Astrocyte (in vitro differentiated cells and primary cell): ENCODE measurements around the gene FAM180B.

Source experiments
- EZH2 ChIP-seq: IDR thresholded peaks from 2 replicates; pipeline ENCODE4 v1.6.1; 2012; ENCODE audit warnings: mild to moderate bottlenecking, low read length, inconsistent platforms; ENCODE audit not compliant: insufficient read depth
- TF ChIP-seq, protein P1 (sequence below): IDR thresholded peaks from 2 replicates; pipeline ENCODE4 v1.5.1; 2011; ENCODE audit warnings: low read depth, mild to moderate bottlenecking, inconsistent platforms, low read length, moderate library complexity; ENCODE audit not compliant: insufficient read depth

DNA sequence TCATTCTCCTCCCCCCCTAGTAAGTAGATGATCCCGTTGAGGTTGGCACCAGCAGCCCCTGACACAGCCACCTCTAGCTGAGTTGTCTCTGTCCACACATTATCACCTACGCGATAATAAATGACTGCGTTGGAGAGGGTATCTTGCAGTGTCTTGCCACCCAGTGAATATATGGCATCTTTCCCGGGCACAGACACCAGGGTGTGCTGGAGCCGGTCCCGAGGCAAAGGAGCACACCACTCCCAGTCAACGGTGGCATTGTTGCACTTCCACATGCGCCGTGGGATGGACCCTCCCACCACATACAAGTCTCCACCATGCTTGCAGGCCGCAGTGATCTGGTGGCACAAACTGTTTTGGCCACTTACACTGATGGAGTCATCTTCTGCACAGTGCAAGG, 13.2 kb upstream of the FAM180B start:
- TF ChIP-seq, protein P1, sequence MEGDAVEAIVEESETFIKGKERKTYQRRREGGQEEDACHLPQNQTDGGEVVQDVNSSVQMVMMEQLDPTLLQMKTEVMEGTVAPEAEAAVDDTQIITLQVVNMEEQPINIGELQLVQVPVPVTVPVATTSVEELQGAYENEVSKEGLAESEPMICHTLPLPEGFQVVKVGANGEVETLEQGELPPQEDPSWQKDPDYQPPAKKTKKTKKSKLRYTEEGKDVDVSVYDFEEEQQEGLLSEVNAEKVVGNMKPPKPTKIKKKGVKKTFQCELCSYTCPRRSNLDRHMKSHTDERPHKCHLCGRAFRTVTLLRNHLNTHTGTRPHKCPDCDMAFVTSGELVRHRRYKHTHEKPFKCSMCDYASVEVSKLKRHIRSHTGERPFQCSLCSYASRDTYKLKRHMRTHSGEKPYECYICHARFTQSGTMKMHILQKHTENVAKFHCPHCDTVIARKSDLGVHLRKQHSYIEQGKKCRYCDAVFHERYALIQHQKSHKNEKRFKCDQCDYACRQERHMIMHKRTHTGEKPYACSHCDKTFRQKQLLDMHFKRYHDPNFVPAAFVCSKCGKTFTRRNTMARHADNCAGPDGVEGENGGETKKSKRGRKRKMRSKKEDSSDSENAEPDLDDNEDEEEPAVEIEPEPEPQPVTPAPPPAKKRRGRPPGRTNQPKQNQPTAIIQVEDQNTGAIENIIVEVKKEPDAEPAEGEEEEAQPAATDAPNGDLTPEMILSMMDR, result no peak
- TF ChIP-seq EZH2, result no peak
